Left hindlimb (tissue), 1 donor: Measurements from ENCODE around the gene TMA7.
"Not testable (repeated sequence)": the region's sequence is repeated elsewhere in the genome, so short reads cannot be mapped to it uniquely, and the experiment has no call there.

Experiments used
- DNase-seq: peaks from one replicate; pipeline ENCODE4 v3.0.0-alpha.2; 2018

Gene TMA7

GRCh38 chr3:48469046-48469915, 29.2 kb downstream of the TMA7 start:
- DNase-seq = no peak

GRCh38 chr3:48470286-48470685, 30.2 kb downstream of the TMA7 start:
- no peak for DNase-seq

GRCh38 chr3:48472673-48472922, 32.5 kb downstream of the TMA7 start:
- no peak for DNase-seq

GRCh38 chr3:48472923-48473616, 33.0 kb downstream of the TMA7 start:
- DNase-seq = peak; percentile 92

- no peak for DNase-seq
Observed at GRCh38 chr3:48473617-48473952, 33.5 kb downstream of the TMA7 start.

GRCh38 chr3:48474031-48474430, 34.0 kb downstream of the TMA7 start:
- DNase-seq = not testable (repeated sequence)

- DNase-seq = no peak
Observed at GRCh38 chr3:48474619-48475018, 34.6 kb downstream of the TMA7 start.

GRCh38 chr3:48475188-48475587, 35.1 kb downstream of the TMA7 start:
- DNase-seq = no peak

GRCh38 chr3:48476426-48477053, 36.5 kb downstream of the TMA7 start:
- DNase-seq = no peak

- no peak for DNase-seq
Observed at GRCh38 chr3:48477959-48478520, 38.0 kb downstream of the TMA7 start.

- no peak for DNase-seq
Observed at GRCh38 chr3:48478626-48479555, 38.8 kb downstream of the TMA7 start.

- DNase-seq = not testable (repeated sequence)
Observed at GRCh38 chr3:48480891-48481290, 40.8 kb downstream of the TMA7 start.

GRCh38 chr3:48482822-48483221, 42.8 kb downstream of the TMA7 start:
- not testable (repeated sequence) for DNase-seq

- no peak for DNase-seq
Observed at GRCh38 chr3:48486952-48487351, 46.9 kb downstream of the TMA7 start.

GRCh38 chr3:48492461-48493202, 52.6 kb downstream of the TMA7 start:
- DNase-seq = no peak

GRCh38 chr3:48493203-48493501, 53.1 kb downstream of the TMA7 start:
- DNase-seq = no peak
